ENCODE results near the gene LYRM4.

LYRM4 gene

GRCh38 chr6:5115168-5115567, 145.6 kb downstream of the LYRM4 start:
- DNase-seq: no peak

GRCh38 chr6:5113096-5113495, 147.7 kb downstream of the LYRM4 start:
- no peak for DNase-seq

- DNase-seq: no peak
These were observed 148.5 kb downstream of the LYRM4 start for GRCh38 chr6:5112066-5112799.

- DNase-seq: no peak
These were observed 149.1 kb downstream of the LYRM4 start for GRCh38 chr6:5111626-5112025.

- no peak for DNase-seq
These were observed 150.5 kb downstream of the LYRM4 start for GRCh38 chr6:5110246-5110645.

GRCh38 chr6:5109436-5109835, 151.3 kb downstream of the LYRM4 start:
- DNase-seq: no peak

- DNase-seq: no peak
These were observed 152.1 kb downstream of the LYRM4 start for GRCh38 chr6:5108536-5109150.

- DNase-seq: no peak
These were observed 152.7 kb downstream of the LYRM4 start for GRCh38 chr6:5108068-5108467.

GRCh38 chr6:5107341-5107740, 153.4 kb downstream of the LYRM4 start:
- DNase-seq: no peak

- no peak for DNase-seq
These were observed 155.6 kb downstream of the LYRM4 start for GRCh38 chr6:5105146-5105545.

GRCh38 chr6:5104667-5105066, 156.1 kb downstream of the LYRM4 start:
- DNase-seq: no peak

- no peak for DNase-seq
These were observed 157.5 kb downstream of the LYRM4 start for GRCh38 chr6:5103250-5103649.

- no peak for DNase-seq
These were observed 158.3 kb downstream of the LYRM4 start for GRCh38 chr6:5102267-5102970.

GRCh38 chr6:5100806-5101205, 159.9 kb downstream of the LYRM4 start:
- DNase-seq: no peak

- DNase-seq: no peak
These were observed 161.2 kb downstream of the LYRM4 start for GRCh38 chr6:5099537-5099936.

GRCh38 chr6:5098501-5099270, 162.1 kb downstream of the LYRM4 start:
- no peak for DNase-seq

- DNase-seq: no peak
These were observed 164.3 kb downstream of the LYRM4 start for GRCh38 chr6:5096482-5096881.

GRCh38 chr6:5095236-5095635, 165.5 kb downstream of the LYRM4 start:
- no peak for DNase-seq

GRCh38 chr6:5094327-5094726, 166.4 kb downstream of the LYRM4 start:
- no peak for DNase-seq

- no peak for DNase-seq
These were observed 167.3 kb downstream of the LYRM4 start for GRCh38 chr6:5093231-5094015.

GRCh38 chr6:5091210-5092069, 169.3 kb downstream of the LYRM4 start:
- no peak for DNase-seq

- no peak for DNase-seq
These were observed 170.1 kb downstream of the LYRM4 start for GRCh38 chr6:5090603-5091002.

Measured in stimulated activated CD4-positive, alpha-beta T cell treated with anti-CD3 and anti-CD28 coated beads, Interleukin-4, amount 100 ng/mL, for 24 hours (primary cell).